Fibroblast of skin of right quadriceps (primary cell): Measurements from ENCODE around the gene METTL2B.

Source experiments
- DNase-seq: peaks from one replicate; pipeline ENCODE4 v3.0.0-alpha.2; 2013

METTL2B gene

GRCh38 chr7:128476402-128477335 lies at the start of gene METTL2B:
Gene METTL2B, plus strand, starts transcription at chr7:128476748. Its CDS starts 18 bp downstream, at chr7:128476766.
- DNase-seq = peak; percentile 91

- peak; percentile 59 for DNase-seq
Observed at GRCh38 chr7:128427289-128427891, 49.2 kb upstream of the METTL2B start.

GRCh38 chr7:128430207-128430606 lies 46.3 kb upstream of the METTL2B start:
- DNase-seq = no peak

- no peak for DNase-seq
Observed at GRCh38 chr7:128431221-128431620, 45.3 kb upstream of the METTL2B start.

GRCh38 chr7:128431754-128432153 lies 44.8 kb upstream of the METTL2B start:
- no peak for DNase-seq

GRCh38 chr7:128434413-128435326 lies 41.9 kb upstream of the METTL2B start:
- DNase-seq = no peak

GRCh38 chr7:128435327-128435686 lies 41.2 kb upstream of the METTL2B start:
- no peak for DNase-seq

- no peak for DNase-seq
Observed at GRCh38 chr7:128437426-128438332, 38.9 kb upstream of the METTL2B start.

- no peak for DNase-seq
Observed at GRCh38 chr7:128442356-128442755, 34.2 kb upstream of the METTL2B start.

GRCh38 chr7:128443831-128444600 lies 32.5 kb upstream of the METTL2B start:
- no peak for DNase-seq

- no peak for DNase-seq
Observed at GRCh38 chr7:128446306-128446705, 30.2 kb upstream of the METTL2B start.

GRCh38 chr7:128447941-128448564 lies 28.5 kb upstream of the METTL2B start:
- DNase-seq = no peak

GRCh38 chr7:128448751-128449302 lies 27.7 kb upstream of the METTL2B start:
- no peak for DNase-seq

- DNase-seq = no peak
Observed at GRCh38 chr7:128450409-128450808, 26.1 kb upstream of the METTL2B start.

- no peak for DNase-seq
Observed at GRCh38 chr7:128450913-128451312, 25.6 kb upstream of the METTL2B start.

- DNase-seq = no peak
Observed at GRCh38 chr7:128452552-128452951, 24.0 kb upstream of the METTL2B start.

- DNase-seq = peak; percentile 90
Observed at GRCh38 chr7:128453836-128454804, 22.4 kb upstream of the METTL2B start.

GRCh38 chr7:128454808-128455542 lies 21.6 kb upstream of the METTL2B start:
- DNase-seq = peak; percentile 61
